Activated T-cell treated with anti-CD3 and anti-CD28 coated beads, Interleukin-2, amount 50 U/mL, for 4 hours (primary cell): ENCODE results near the gene MGAT1. TPM values are rescaled to one million over a fixed set of nuclear protein-coding genes. Genes with fewer than 3 reads are reported as not detected.

Experiments
- ATAC-seq, 2 donors: fragments of 200-7000 bp; cut with Tn5 transposase; one replicate each; pipeline ENCODE4 v1.10.0; 2021
- DNase-seq: peaks from one replicate; pipeline ENCODE4 v3.0.0-alpha.2; 2020
- H3K27me3 Mint-ChIP-seq: one replicate; pipeline ENCODE4 v1.8.0; 2021; ENCODE audit warnings: low read depth, mixed read lengths
- H3K36me3 Mint-ChIP-seq: one replicate; pipeline ENCODE4 v1.8.0; 2022; ENCODE audit warnings: mixed read lengths; ENCODE audit not compliant: insufficient read depth
- H3K4me1 Mint-ChIP-seq: one replicate; pipeline ENCODE4 v1.8.0; 2021; ENCODE audit warnings: low read depth, mixed read lengths
- H3K4me3 Mint-ChIP-seq: one replicate; pipeline ENCODE4 v1.8.0; 2021; ENCODE audit warnings: mild to moderate bottlenecking, moderate library complexity, mixed read lengths
- H3K9me3 Mint-ChIP-seq: one replicate; pipeline ENCODE4 v1.8.0; 2021; ENCODE audit warnings: mixed read lengths
- total RNA-seq, 3 donors: library from RNA; stranded (reverse); gene quantifications; one replicate each; pipeline ENCODE4 v1.2.1, GENCODE V29; 2021

MGAT1 gene
- total RNA-seq, 3 donors from 2014 or later, result 76.8 to 89.3 (median 85.0) TPM

- no peaks in the 10 kb centered on the region for H3K27me3 Mint-ChIP-seq
- peaks cover 16% of the 10 kb centered on the region for H3K36me3 Mint-ChIP-seq
- H3K4me3 Mint-ChIP-seq, result peak overlapping the region; percentile 89
- peak; percentile 73 for DNase-seq
- peaks cover 85% of the 10 kb centered on the region for H3K4me1 Mint-ChIP-seq
- no peaks in the 10 kb centered on the region for H3K9me3 Mint-ChIP-seq
- ATAC-seq, result peak; percentile 66 to 70
These were observed 849 bp upstream of the MGAT1 start for GRCh38 chr5:180803181-180804128.

- DNase-seq, result no peak
- Mint-ChIP-seq H3K4me1 (peaks cover 84% of the 10 kb centered on the region), H3K27me3 (no peaks in the 10 kb centered on the region), H3K36me3 (peaks cover 17% of the 10 kb centered on the region), H3K9me3 (no peaks in the 10 kb centered on the region), H3K4me3 (peak overlapping the region; percentile 83)
- peak in 1 of 2 donors; percentile 0 for ATAC-seq
These were observed 846 bp downstream of the MGAT1 start for GRCh38 chr5:180801596-180802324.

- Mint-ChIP-seq H3K9me3 (no peaks in the 10 kb centered on the region), H3K27me3 (no peaks in the 10 kb centered on the region), H3K36me3 (peaks cover 18% of the 10 kb centered on the region), H3K4me1 (peaks cover 84% of the 10 kb centered on the region), H3K4me3 (peak overlapping the region; percentile 83)
- DNase-seq (no peak), ATAC-seq (no peak)
These were observed 2.5 kb downstream of the MGAT1 start for GRCh38 chr5:180799902-180800801.

GRCh38 chr5:180799194-180799593 lies 3.4 kb downstream of the MGAT1 start:
- peaks cover 18% of the 10 kb centered on the region for H3K36me3 Mint-ChIP-seq
- no peak for ATAC-seq
- H3K9me3 Mint-ChIP-seq, result no peaks in the 10 kb centered on the region
- no peak for DNase-seq
- H3K4me1 Mint-ChIP-seq, result peaks cover 82% of the 10 kb centered on the region
- H3K4me3 Mint-ChIP-seq, result peak overlapping the region; percentile 63
- H3K27me3 Mint-ChIP-seq, result no peaks in the 10 kb centered on the region

- ATAC-seq (no peak), DNase-seq (no peak)
- peaks cover 78% of the 10 kb centered on the region for H3K4me1 Mint-ChIP-seq
- no peaks in the 10 kb centered on the region for H3K9me3 Mint-ChIP-seq
- H3K27me3 Mint-ChIP-seq, result no peaks in the 10 kb centered on the region
- peaks cover 20% of the 10 kb centered on the region for H3K36me3 Mint-ChIP-seq
- H3K4me3 Mint-ChIP-seq, result peak overlapping the region; percentile 24
These were observed 4.4 kb downstream of the MGAT1 start for GRCh38 chr5:180798193-180798592.

GRCh38 chr5:180797256-180798192 lies 5.1 kb downstream of the MGAT1 start:
- peaks cover 82% of the 10 kb centered on the region for H3K4me1 Mint-ChIP-seq
- peaks cover 20% of the 10 kb centered on the region for H3K36me3 Mint-ChIP-seq
- no peaks in the 10 kb centered on the region for H3K9me3 Mint-ChIP-seq
- DNase-seq, result no peak
- no peaks in the 10 kb centered on the region for H3K27me3 Mint-ChIP-seq
- H3K4me3 Mint-ChIP-seq, result no peak overlapping the region
- ATAC-seq, result no peak

GRCh38 chr5:180795771-180796313 lies 6.8 kb downstream of the MGAT1 start:
- Mint-ChIP-seq H3K36me3 (peaks cover 20% of the 10 kb centered on the region), H3K9me3 (no peaks in the 10 kb centered on the region), H3K4me3 (no peak overlapping the region), H3K27me3 (no peaks in the 10 kb centered on the region), H3K4me1 (peaks cover 71% of the 10 kb centered on the region)
- DNase-seq (no peak), ATAC-seq (no peak)

- no peak for ATAC-seq
- Mint-ChIP-seq H3K36me3 (peaks cover 7% of the 10 kb centered on the region), H3K27me3 (no peaks in the 10 kb centered on the region), H3K9me3 (no peaks in the 10 kb centered on the region), H3K4me1 (peaks cover 41% of the 10 kb centered on the region), H3K4me3 (no peak overlapping the region)
- DNase-seq, result no peak
These were observed 9.7 kb downstream of the MGAT1 start for GRCh38 chr5:180792965-180793287.

- DNase-seq (no peak), ATAC-seq (no peak)
- H3K36me3 Mint-ChIP-seq, result peaks cover 7% of the 10 kb centered on the region
- peaks cover 36% of the 10 kb centered on the region for H3K4me1 Mint-ChIP-seq
- no peaks in the 10 kb centered on the region for H3K9me3 Mint-ChIP-seq
- H3K27me3 Mint-ChIP-seq, result no peaks in the 10 kb centered on the region
- no peak overlapping the region for H3K4me3 Mint-ChIP-seq
These were observed 10.2 kb downstream of the MGAT1 start for GRCh38 chr5:180792287-180792964.

- no peaks in the 10 kb centered on the region for H3K9me3 Mint-ChIP-seq
- no peak overlapping the region for H3K4me3 Mint-ChIP-seq
- H3K27me3 Mint-ChIP-seq, result no peaks in the 10 kb centered on the region
- peaks cover 33% of the 10 kb centered on the region for H3K4me1 Mint-ChIP-seq
- DNase-seq (no peak), ATAC-seq (no peak)
- H3K36me3 Mint-ChIP-seq, result peaks cover 7% of the 10 kb centered on the region
These were observed 10.9 kb downstream of the MGAT1 start for GRCh38 chr5:180791611-180792213.

GRCh38 chr5:180790524-180790923 lies 12.1 kb downstream of the MGAT1 start:
- no peaks in the 10 kb centered on the region for H3K27me3 Mint-ChIP-seq
- no peak overlapping the region for H3K4me3 Mint-ChIP-seq
- ATAC-seq, result no peak
- H3K9me3 Mint-ChIP-seq, result no peaks in the 10 kb centered on the region
- peaks cover 7% of the 10 kb centered on the region for H3K36me3 Mint-ChIP-seq
- DNase-seq, result no peak
- H3K4me1 Mint-ChIP-seq, result peaks cover 30% of the 10 kb centered on the region

- Mint-ChIP-seq H3K4me3 (no peak overlapping the region), H3K4me1 (peaks cover 26% of the 10 kb centered on the region), H3K27me3 (no peaks in the 10 kb centered on the region), H3K9me3 (no peaks in the 10 kb centered on the region), H3K36me3 (peaks cover 4% of the 10 kb centered on the region)
- ATAC-seq (no peak), DNase-seq (no peak)
These were observed 12.6 kb downstream of the MGAT1 start for GRCh38 chr5:180790020-180790419.
